G401 (cell line): ENCODE data around the gene CDH5. TPM values are rescaled to one million over a fixed set of nuclear protein-coding genes. Genes with fewer than 3 reads are reported as not detected.
"Not testable (repeated sequence)": the region's sequence is repeated elsewhere in the genome, so short reads cannot be mapped to it uniquely, and the experiment has no call there.

ENCODE experiments used
- DNase-seq: peaks from one replicate; pipeline ENCODE4 v3.0.0-alpha.2; 2015; ENCODE audit warnings: low spot score
- in situ Hi-C: cut with HindIII; loops from 2 replicates; pipeline ENCODE4 v1.10.0; 2016; ENCODE audit warnings: low sequenced_read_pairs, mixed read lengths
- total RNA-seq: library from RNA; depleted of rRNA; stranded (reverse); fragments of >200 nt; shearing (Covaris generic); gene quantifications from 2 replicates; pipeline ENCODE4 v1.2.3, GENCODE V29; 2014; rRNA removed

CDH5 gene
- total RNA-seq, 1 experiment from 2014 or later: not detected

DNA sequence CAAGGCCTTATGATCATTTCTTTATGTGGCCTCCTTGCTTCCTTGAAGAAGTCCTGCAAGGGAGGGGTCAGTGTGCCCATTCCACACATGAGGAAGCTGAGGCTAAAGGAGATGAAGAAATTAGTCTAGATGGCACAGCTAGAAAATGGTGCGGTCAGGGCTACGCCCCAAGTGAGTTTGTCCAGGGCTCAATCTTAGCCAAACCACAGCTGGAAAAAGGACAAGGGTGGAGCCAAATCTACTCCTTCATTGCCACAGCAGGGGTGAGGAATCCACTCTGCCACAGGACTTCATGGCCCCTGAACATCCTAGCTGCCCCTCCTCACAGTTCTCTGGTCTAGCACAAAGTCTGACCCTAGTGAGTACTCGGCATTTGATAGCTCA is 76.8 kb downstream of the CDH5 start:
- in situ Hi-C loops: no loop called here

DNA sequence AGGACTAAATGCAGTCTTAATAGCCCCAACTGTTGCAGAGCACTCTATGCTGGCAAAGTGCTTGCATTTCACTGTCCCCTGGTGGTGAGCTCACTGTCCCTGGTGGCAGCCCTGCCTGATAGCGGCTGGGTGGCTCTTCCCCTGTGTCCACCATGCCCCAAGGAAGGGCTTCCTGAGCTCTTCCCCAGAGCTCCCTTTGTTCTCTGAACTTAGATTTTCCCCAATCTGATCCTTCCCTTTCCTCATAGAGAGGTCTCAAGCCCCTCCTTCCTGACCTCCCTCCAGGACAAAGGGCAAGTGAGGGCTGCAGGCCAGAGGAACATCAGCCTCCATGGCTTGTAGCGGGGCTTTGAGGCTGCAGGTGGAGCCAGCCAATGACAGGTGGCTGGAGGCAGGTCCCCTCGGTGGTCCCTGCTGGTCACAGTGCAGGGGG is 77.6 kb downstream of the CDH5 start:
- in situ Hi-C loops: no loop called here
- DNase-seq: no peak

More for the DNA sequence above, 76.8 kb downstream of the CDH5 start:
- no peak for DNase-seq

DNA sequence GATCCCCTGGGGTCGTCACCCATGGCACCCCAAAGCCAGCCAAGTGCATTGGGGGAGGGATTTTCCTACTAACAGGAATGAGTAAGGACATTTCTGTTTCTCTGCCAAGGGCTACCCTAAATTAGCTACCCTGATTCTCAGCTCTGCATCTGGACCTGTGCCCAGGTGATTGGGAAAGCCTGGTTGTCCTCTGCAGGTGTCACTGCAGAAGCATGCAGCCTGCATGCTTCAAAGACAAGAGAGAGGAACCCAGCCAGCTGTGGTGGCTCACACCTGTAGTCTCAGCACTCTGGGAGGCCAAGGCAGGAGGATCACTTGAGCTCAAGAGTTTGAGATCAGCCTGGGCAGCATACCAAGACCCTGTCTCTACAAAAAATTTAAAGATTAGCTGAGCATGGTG is 80.2 kb downstream of the CDH5 start:
- in situ Hi-C loops: no loop called here
- DNase-seq: no peak

DNA sequence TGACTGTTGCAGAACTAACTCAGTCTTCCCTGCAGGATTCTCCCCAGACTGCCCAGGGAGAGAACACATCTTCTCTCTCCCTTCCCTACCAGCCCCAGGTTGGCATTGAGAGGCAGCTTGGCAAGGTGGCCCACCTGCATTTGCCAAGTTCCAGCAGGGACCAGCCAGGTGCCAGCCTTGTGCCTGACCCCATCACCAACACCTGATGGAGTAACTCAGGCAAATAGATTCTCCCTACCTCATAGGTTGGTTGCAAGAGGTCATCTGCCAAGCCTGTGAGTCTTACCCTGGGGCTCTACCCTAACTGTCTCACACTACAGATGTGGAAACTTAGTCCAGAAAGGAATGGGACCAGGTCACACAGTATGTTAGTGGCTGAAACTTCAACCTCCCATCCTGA is 81.0 kb downstream of the CDH5 start:
- DNase-seq: no peak
- in situ Hi-C loops: no loop called here

DNA sequence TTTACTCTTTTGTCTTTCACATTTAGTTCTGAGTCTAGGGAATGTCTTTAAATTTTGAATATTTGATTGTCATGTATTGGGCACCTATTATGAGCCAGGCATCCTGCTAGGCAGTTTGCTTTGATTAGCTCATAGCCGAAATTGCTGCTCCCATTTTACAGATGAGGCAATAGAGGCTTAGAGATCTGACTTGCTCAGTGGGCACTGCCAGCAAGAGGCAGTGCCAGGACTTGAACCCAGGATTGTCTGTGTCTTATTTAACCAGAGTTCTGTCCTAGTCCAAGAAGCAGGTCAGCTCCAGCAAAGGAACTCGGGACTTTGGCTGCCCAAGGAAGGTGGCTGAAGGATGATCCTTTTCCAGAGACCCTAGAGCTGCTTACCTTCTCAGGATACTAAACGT is 85.1 kb downstream of the CDH5 start:
- in situ Hi-C loops: no loop called here
- no peak for DNase-seq

DNA sequence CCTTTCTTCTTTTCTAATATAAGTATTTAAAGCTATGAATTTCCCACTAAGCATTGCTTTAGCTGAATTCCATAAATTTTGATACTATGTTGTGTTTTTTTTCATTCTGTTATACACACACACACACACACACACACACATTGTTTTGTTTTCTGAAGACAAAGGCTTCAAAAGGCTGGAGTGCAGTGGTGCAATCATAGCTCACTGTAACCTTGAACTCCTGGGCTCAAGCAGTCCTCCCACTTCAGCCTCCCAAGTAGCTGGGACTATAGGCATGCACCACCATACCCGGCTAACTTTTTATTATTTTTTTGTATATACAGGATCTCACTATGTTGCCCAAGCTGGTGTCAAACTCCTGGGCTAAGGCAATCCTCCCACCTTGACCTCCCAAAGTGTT is 86.7 kb downstream of the CDH5 start:
- DNase-seq, in situ Hi-C loops: not testable (repeated sequence)

Other genes with a start within 250 kb of the CDH5 start
- not detected in 2 replicates for gene BEAN1, start 60.6 kb downstream of the CDH5 start, total RNA-seq
- 10.3 and 15.8 TPM in 2 replicates for gene TK2, start 183.4 kb downstream of the CDH5 start, total RNA-seq
- 122 and 134 TPM in 2 replicates for gene CKLF, start 185.9 kb downstream of the CDH5 start, total RNA-seq
- gene CMTM1, start 199.7 kb downstream of the CDH5 start, total RNA-seq: 3.1 TPM in 1 of 2 replicates, not detected in the other
- not detected in 2 replicates for gene CMTM2, start 212.8 kb downstream of the CDH5 start, total RNA-seq
- 55.1 and 62.1 TPM in 2 replicates for gene CMTM3, start 238.0 kb downstream of the CDH5 start, total RNA-seq